ENCODE measurements around the gene TFF3.

DNA sequence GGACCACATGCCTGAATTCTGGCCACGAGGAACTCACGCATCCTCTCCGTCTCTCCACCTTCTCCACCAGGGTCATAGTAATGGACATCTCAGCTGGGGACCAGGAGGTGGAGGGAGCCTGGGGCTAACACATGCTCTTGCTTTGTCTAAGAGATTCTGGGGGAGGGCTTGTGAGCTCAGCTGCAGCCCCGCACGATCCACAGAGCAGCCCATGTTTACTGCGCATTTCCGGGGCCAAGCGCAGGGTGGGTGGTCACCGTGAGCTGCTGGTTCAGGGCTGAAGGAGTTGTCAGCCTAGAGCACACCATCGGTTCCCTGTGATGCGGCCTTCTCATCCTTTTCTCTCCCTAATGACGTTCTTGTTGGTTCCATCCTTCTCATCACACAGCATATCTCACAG, 43.1 kb upstream of the TFF3 start:
- TF ChIP-seq EZH2 (IDR thresholded peaks at IDR 0.05): no peak
- TF ChIP-seq POLR2AphosphoS5 (IDR thresholded peaks at IDR 0.05; ENCODE audit: borderline replicate concordance, low read depth, low read length): no peak

Measured in SK-N-MC (cell line).